HEK293T (cell line): Measurements from ENCODE around the gene RTN1.

Experiments
- CTCF ChIA-PET: fragments of 350-600 bp; formaldehyde crosslinking; extraction: SDS; loops from one replicate; lab custom pipeline; 2021; ENCODE audit warnings: antibody characterized with exemption, inconsistent platforms; lab: Yijun Ruan, JAX
- POLR2A ChIA-PET: fragments of 350-600 bp; formaldehyde crosslinking; extraction: SDS; loops from one replicate; lab custom pipeline; 2020; ENCODE audit warnings: antibody characterized with exemption, inconsistent platforms; lab: Yijun Ruan, JAX
- DNase-seq: peaks from one replicate; pipeline ENCODE4 v3.0.0; 2012; ENCODE audit warnings: mixed read lengths; ENCODE audit errors: extremely low spot score
- ARNT ChIP-seq: fragments of 450-650 bp; IDR thresholded peaks from 2 replicates; pipeline ENCODE4 v1.6.1; 2017; ENCODE audit warnings: mild to moderate bottlenecking
- BHLHE40 ChIP-seq: fragments of 450-650 bp; IDR thresholded peaks from 2 replicates; pipeline ENCODE4 v1.6.1; 2016; ENCODE audit warnings: mild to moderate bottlenecking, moderate library complexity, borderline replicate concordance
- CTBP1 ChIP-seq: fragments of 450-650 bp; IDR thresholded peaks from 2 replicates; pipeline ENCODE4 v1.6.1; 2016; ENCODE audit warnings: borderline replicate concordance
- ELF4 ChIP-seq: fragments of 450-650 bp; IDR thresholded peaks from 2 replicates; pipeline ENCODE4 v1.6.1; 2017; ENCODE audit warnings: antibody characterized with exemption
- FOXA1 ChIP-seq: fragments of 450-650 bp; IDR thresholded peaks from 2 replicates; pipeline ENCODE4 v1.6.1; 2016; ENCODE audit warnings: mild to moderate bottlenecking
- FOXK2 ChIP-seq: fragments of 450-650 bp; IDR thresholded peaks from 2 replicates; pipeline ENCODE4 v1.6.1; 2016; ENCODE audit warnings: mild to moderate bottlenecking
- FOXM1 ChIP-seq: fragments of 450-650 bp; IDR thresholded peaks from 2 replicates; pipeline ENCODE4 v1.6.1; 2017; ENCODE audit warnings: mild to moderate bottlenecking, borderline replicate concordance
- HDGF ChIP-seq: fragments of 450-650 bp; IDR thresholded peaks from 2 replicates; pipeline ENCODE4 v1.6.1; 2017; ENCODE audit warnings: antibody characterized with exemption, borderline replicate concordance
- L3MBTL2 ChIP-seq: fragments of 450-650 bp; conservative IDR thresholded peaks from 2 replicates; pipeline ENCODE4 v1.6.1; 2016; ENCODE audit warnings: mild to moderate bottlenecking
- LEF1 ChIP-seq: fragments of 450-650 bp; IDR thresholded peaks from 2 replicates; pipeline ENCODE4 v1.6.1; 2017; ENCODE audit warnings: mild to moderate bottlenecking, borderline replicate concordance
- NFRKB ChIP-seq: fragments of 450-650 bp; IDR thresholded peaks from 2 replicates; pipeline ENCODE4 v1.6.1; 2016; ENCODE audit warnings: mild to moderate bottlenecking, moderate library complexity
- PKNOX1 ChIP-seq: fragments of 450-650 bp; IDR thresholded peaks from 2 replicates; pipeline ENCODE4 v1.6.1; 2016
- SP1 ChIP-seq: fragments of 450-650 bp; IDR thresholded peaks from 2 replicates; pipeline ENCODE4 v1.6.1; 2017
- SUZ12 ChIP-seq: fragments of 450-650 bp; IDR thresholded peaks from 2 replicates; pipeline ENCODE4 v1.6.1; 2016; ENCODE audit warnings: mild to moderate bottlenecking
- TARDBP ChIP-seq: fragments of 450-650 bp; IDR thresholded peaks from 2 replicates; pipeline ENCODE4 v1.6.1; 2016
- ZNF384 ChIP-seq: fragments of 450-650 bp; IDR thresholded peaks from 2 replicates; pipeline ENCODE4 v1.6.1; 2016

The RTN1 gene

GRCh38 chr14:59870277-59871165 lies at the start of gene RTN1:
Gene RTN1, minus strand, starts transcription at chr14:59870776. Its CDS starts 146 bp downstream, at chr14:59870630.
- ChIA-PET CTCF (interaction anchor here (0.9 kb wide), 1 partner anchor 27 kb away, joined by 3 read pairs; no protein-coding TSS in a partner anchor), POLR2A (interaction anchor here (1.2 to 1.4 kb wide), 2 partner anchors 24 to 387 kb away, joined by 3 to 5 read pairs; partner anchors contain the start of genes JKAMP and L3HYPDH)
- peak; percentile 69 for DNase-seq
- TF ChIP-seq SUZ12, result no peak

- POLR2A ChIA-PET, result interaction anchor here (0.7 to 1.2 kb wide), 2 partner anchors 10 to 45 kb away, joined by 3 to 5 read pairs; no protein-coding TSS in a partner anchor
- TF ChIP-seq CTBP1, result no peak
- no peak for TF ChIP-seq BHLHE40
- TF ChIP-seq HDGF, result no peak
- TF ChIP-seq ZNF384, result no peak
- TF ChIP-seq SP1, result no peak
- TF ChIP-seq NFRKB, result no peak
- no peak for TF ChIP-seq ELF4
- no peak for TF ChIP-seq LEF1
- no peak for TF ChIP-seq TARDBP
- no peak for TF ChIP-seq FOXM1
- no peak for DNase-seq
- CTCF ChIA-PET, result interaction anchor here (0.6 to 1.2 kb wide), 4 partner anchors 23 to 637 kb away, joined by 3 to 5 read pairs (median 4); no protein-coding TSS in a partner anchor
These were observed 49.8 kb upstream of the RTN1 start for GRCh38 chr14:59920378-59920683.

- CTCF ChIA-PET, result interaction anchor here (0.6 to 1.2 kb wide), 5 partner anchors 17 to 637 kb away, joined by 3 to 5 read pairs (median 4); no protein-coding TSS in a partner anchor
- no peak for TF ChIP-seq FOXK2
- TF ChIP-seq L3MBTL2, result peak; percentile 86; the same call in 1 of the 2 replicates
- no peak for TF ChIP-seq ELF4
- TF ChIP-seq SUZ12, result no peak
- no peak for TF ChIP-seq ZNF384
- no peak for TF ChIP-seq NFRKB
- TF ChIP-seq CTBP1, result 0 out of 2 replicates have a peak, but pooled peaks have one; percentile 16
- no peak for TF ChIP-seq ARNT
- POLR2A ChIA-PET, result interaction anchor here (0.7 to 1.2 kb wide), 2 partner anchors 9 to 45 kb away, joined by 3 to 5 read pairs; no protein-coding TSS in a partner anchor
- peak; percentile 80 for DNase-seq
These were observed 49.2 kb upstream of the RTN1 start, which contains the start of gene LRRC9 for GRCh38 chr14:59919570-59920377. Gene LRRC9, plus strand, starts transcription at chr14:59920144.

- peak; percentile 40 for DNase-seq
- ChIA-PET POLR2A (interaction anchor here (1.2 kb wide), 1 partner anchor 8 kb away, joined by 5 read pairs; no protein-coding TSS in a partner anchor), CTCF (interaction anchor here (0.6 to 1.3 kb wide), 5 partner anchors 17 to 638 kb away, joined by 3 to 6 read pairs (median 4); no protein-coding TSS in a partner anchor)
- no peak for TF ChIP-seq NFRKB
These were observed 48.4 kb upstream of the RTN1 start for GRCh38 chr14:59918824-59919569.

- ChIA-PET CTCF (no interaction called here), POLR2A (no interaction called here)
- TF ChIP-seq L3MBTL2, result no peak
- no peak for TF ChIP-seq LEF1
- no peak for TF ChIP-seq FOXK2
- TF ChIP-seq CTBP1, result no peak
- no peak for TF ChIP-seq FOXM1
- no peak for TF ChIP-seq HDGF
- no peak for TF ChIP-seq SUZ12
- no peak for TF ChIP-seq ARNT
- no peak for TF ChIP-seq ZNF384
- no peak for TF ChIP-seq BHLHE40
- no peak for TF ChIP-seq SP1
- no peak for TF ChIP-seq PKNOX1
- no peak for TF ChIP-seq NFRKB
- TF ChIP-seq TARDBP, result no peak
- DNase-seq, result no peak
These were observed 42.6 kb upstream of the RTN1 start for GRCh38 chr14:59913187-59913586.

- ChIA-PET POLR2A (no interaction called here), CTCF (interaction anchor here (0.6 kb wide), 1 partner anchor 11 kb away, joined by 3 read pairs; no protein-coding TSS in a partner anchor)
- DNase-seq, result no peak
- TF ChIP-seq TARDBP, result no peak
- TF ChIP-seq FOXA1, result no peak
- no peak for TF ChIP-seq SP1
- no peak for TF ChIP-seq SUZ12
- TF ChIP-seq FOXK2, result no peak
- TF ChIP-seq LEF1, result no peak
- TF ChIP-seq BHLHE40, result no peak
- TF ChIP-seq L3MBTL2, result no peak
- TF ChIP-seq PKNOX1, result no peak
These were observed 41.9 kb upstream of the RTN1 start for GRCh38 chr14:59912443-59912842.
